Smooth muscle cell (in vitro differentiated cells): ENCODE results near the gene ZC3H10. TPM values are rescaled to one million over a fixed set of nuclear protein-coding genes. Genes with fewer than 3 reads are reported as not detected.
A peak's percentile ranks its signal among the peaks of the same experiment; 100 is the strongest.

Experiments used
- DNase-seq: peaks from one replicate; lab custom pipeline; 2025; ENCODE audit not compliant: unreplicated experiment; lab: John Stamatoyannopoulos, UW
- H2AFZ ChIP-seq: fragments of 200-600 bp; sonication (generic); 2 replicates; pipeline ENCODE4 v1.6.0; 2016; ENCODE audit warnings: antibody characterized with exemption, low read depth, mild to moderate bottlenecking
- H3F3A ChIP-seq: fragments of 200-600 bp; sonication (generic); 2 replicates; pipeline ENCODE4 v1.6.0; 2017; ENCODE audit warnings: antibody characterized with exemption, low read depth
- H3K27ac ChIP-seq: fragments of 200-600 bp; sonication (generic); 2 replicates; pipeline ENCODE4 v1.5.1; 2016; ENCODE audit warnings: low read depth, mild to moderate bottlenecking
- H3K27me3 ChIP-seq: fragments of 200-600 bp; sonication (generic); 2 replicates; pipeline ENCODE4 v1.6.1; 2016; ENCODE audit warnings: low read depth, mild to moderate bottlenecking
- H3K36me3 ChIP-seq: fragments of 200-600 bp; sonication (generic); 2 replicates; pipeline ENCODE4 v1.5.1; 2016; ENCODE audit warnings: low read depth
- H3K4me1 ChIP-seq: fragments of 200-600 bp; sonication (generic); 2 replicates; pipeline ENCODE4 v1.5.1; 2016; ENCODE audit warnings: low read depth
- H3K4me2 ChIP-seq: fragments of 200-600 bp; sonication (generic); 2 replicates; pipeline ENCODE4 v1.6.0; 2016; ENCODE audit warnings: mild to moderate bottlenecking
- H3K4me3 ChIP-seq: fragments of 200-600 bp; sonication (generic); 2 replicates; pipeline ENCODE4 v1.5.1; 2016; ENCODE audit warnings: mild to moderate bottlenecking
- H3K79me2 ChIP-seq: fragments of 200-600 bp; sonication (generic); 2 replicates; pipeline ENCODE4 v1.6.0; 2016; ENCODE audit warnings: low read depth, mild to moderate bottlenecking
- H3K9ac ChIP-seq: fragments of 200-600 bp; sonication (generic); 2 replicates; pipeline ENCODE4 v1.6.0; 2016; ENCODE audit warnings: low read depth
- H3K9me3 ChIP-seq: fragments of 200-600 bp; sonication (generic); replicated peaks from 2 replicates; pipeline ENCODE4 v1.5.1; 2016; ENCODE audit warnings: low read depth
- H4K20me1 ChIP-seq: fragments of 200-600 bp; sonication (generic); 2 replicates; pipeline ENCODE4 v1.6.0; 2016; ENCODE audit warnings: low read depth
- CTCF ChIP-seq: fragments of 200-600 bp; sonication (generic); IDR thresholded peaks from 2 replicates; pipeline ENCODE4 v1.5.1; 2017; ENCODE audit warnings: borderline replicate concordance, mild to moderate bottlenecking, antibody characterized with exemption; ENCODE audit not compliant: insufficient read depth, poor library complexity, severe bottlenecking
- WGBS: methylation state at CpG from one replicate; pipeline ENCODE4 v1.1.7; 2016; ENCODE audit warnings: low lambda C conversion rate; 5-methylcytosine and 5-hydroxymethylcytosine counted together
- polyA plus RNA-seq: library from polyadenylated mRNA; unstranded; fragments of >200 nt; fragmentation: Nextera tagmentation; extraction: Ambion mirVana; gene quantifications from 2 replicates; pipeline ENCODE4 v1.2.1, GENCODE V29; 2016
- total RNA-seq: library from RNA; depleted of rRNA; stranded (reverse); fragments of >200 nt; gene quantifications from 2 replicates; pipeline ENCODE4 v1.2.3, GENCODE V29; 2014

Gene ZC3H10
- total and polyA plus RNA-seq, 2 experiments from 2014 or later = 1.9 to 2.8 TPM

- H3F3A ChIP-seq = peaks cover 59% of the 10 kb centered on the region
- no peak for DNase-seq
- WGBS = 72% methylated on average over 11 of the region's 11 CpGs
- no peaks in the 10 kb centered on the region for H3K27me3 ChIP-seq
- no peak overlapping the region for H3K4me2 ChIP-seq
- TF ChIP-seq CTCF = no peak
- H3K27ac ChIP-seq = peak overlapping the region; percentile 82
- H3K79me2 ChIP-seq = peaks cover 30% of the 10 kb centered on the region
- peaks cover 35% of the 10 kb centered on the region for H3K4me1 ChIP-seq
- no peaks in the 10 kb centered on the region for H3K9me3 ChIP-seq
- H2AFZ ChIP-seq = no peak overlapping the region
- no peak overlapping the region for H3K4me3 ChIP-seq
- no peaks in the 10 kb centered on the region for H3K36me3 ChIP-seq
- peaks cover 56% of the 10 kb centered on the region for H4K20me1 ChIP-seq
- H3K9ac ChIP-seq = no peak overlapping the region
Observed at GRCh38 chr12:56162468-56163290, 44.6 kb downstream of the ZC3H10 start.

GRCh38 chr12:56163533-56164344 lies 45.7 kb downstream of the ZC3H10 start:
- no peak for TF ChIP-seq CTCF
- no peak for DNase-seq
- H3K4me1 ChIP-seq = peaks cover 35% of the 10 kb centered on the region
- H3K27me3 ChIP-seq = no peaks in the 10 kb centered on the region
- no peaks in the 10 kb centered on the region for H3K9me3 ChIP-seq
- H3K9ac ChIP-seq = no peak overlapping the region
- peaks cover 54% of the 10 kb centered on the region for H4K20me1 ChIP-seq
- WGBS = 89% methylated on average over 11 of the region's 11 CpGs
- no peak overlapping the region for H2AFZ ChIP-seq
- H3K27ac ChIP-seq = peak overlapping the region; percentile 82
- peaks cover 23% of the 10 kb centered on the region for H3K79me2 ChIP-seq
- no peak overlapping the region for H3K4me3 ChIP-seq
- peaks cover 59% of the 10 kb centered on the region for H3F3A ChIP-seq
- H3K36me3 ChIP-seq = no peaks in the 10 kb centered on the region
- no peak overlapping the region for H3K4me2 ChIP-seq

- 96% methylated on average over 17 of the region's 17 CpGs for WGBS
- H3F3A ChIP-seq = peaks cover 53% of the 10 kb centered on the region
- H3K36me3 ChIP-seq = no peaks in the 10 kb centered on the region
- no peak for DNase-seq
- no peaks in the 10 kb centered on the region for H3K27me3 ChIP-seq
- H3K9me3 ChIP-seq = no peaks in the 10 kb centered on the region
- peaks cover 48% of the 10 kb centered on the region for H4K20me1 ChIP-seq
- TF ChIP-seq CTCF = no peak
- no peak overlapping the region for H3K9ac ChIP-seq
- H3K4me1 ChIP-seq = peaks cover 33% of the 10 kb centered on the region
- no peak overlapping the region for H3K4me2 ChIP-seq
- no peak overlapping the region for H2AFZ ChIP-seq
- no peak overlapping the region for H3K4me3 ChIP-seq
- peaks cover 17% of the 10 kb centered on the region for H3K79me2 ChIP-seq
- H3K27ac ChIP-seq = no peak overlapping the region
Observed at GRCh38 chr12:56164345-56164729, 46.3 kb downstream of the ZC3H10 start.
